ENCODE results near the gene TRIM27.
"Not testable (repeated sequence)": the region's sequence is repeated elsewhere in the genome, so short reads cannot be mapped to it uniquely, and the experiment has no call there.

The TRIM27 gene

GRCh38 chr6:28923318-28924102 lies at the start of gene TRIM27:
Gene TRIM27, minus strand, starts transcription at chr6:28923985. Its CDS starts 353 bp downstream, at chr6:28923632.
- DNase-seq = peak; percentile 75

GRCh38 chr6:28970056-28970455 lies 46.3 kb upstream of the TRIM27 start:
- not testable (repeated sequence) for DNase-seq

GRCh38 chr6:28969129-28969528 lies 45.3 kb upstream of the TRIM27 start:
- no peak for DNase-seq

GRCh38 chr6:28968476-28968875 lies 44.7 kb upstream of the TRIM27 start:
- DNase-seq = no peak

- DNase-seq = no peak
Observed at GRCh38 chr6:28965706-28966105, 41.9 kb upstream of the TRIM27 start.

GRCh38 chr6:28960846-28961500 lies 37.2 kb upstream of the TRIM27 start:
- DNase-seq = no peak

GRCh38 chr6:28958561-28959243 lies 34.9 kb upstream of the TRIM27 start:
- not testable (repeated sequence) for DNase-seq

GRCh38 chr6:28957795-28958314 lies 34.1 kb upstream of the TRIM27 start:
- DNase-seq = not testable (repeated sequence)

- no peak for DNase-seq
Observed at GRCh38 chr6:28956331-28956730, 32.5 kb upstream of the TRIM27 start.

- no peak for DNase-seq
Observed at GRCh38 chr6:28953585-28954258, 29.9 kb upstream of the TRIM27 start.

- DNase-seq = peak; percentile 50 to 69
Observed at GRCh38 chr6:28953039-28953584, 29.3 kb upstream of the TRIM27 start.

- DNase-seq = not testable (repeated sequence)
Observed at GRCh38 chr6:28949656-28950195, 25.9 kb upstream of the TRIM27 start.

- DNase-seq = no peak
Observed at GRCh38 chr6:28948782-28949486, 25.1 kb upstream of the TRIM27 start.

GRCh38 chr6:28947831-28948270 lies 24.1 kb upstream of the TRIM27 start:
- no peak for DNase-seq

GRCh38 chr6:28947067-28947765 lies 23.4 kb upstream of the TRIM27 start:
- DNase-seq = no peak

GRCh38 chr6:28945349-28945748 lies 21.6 kb upstream of the TRIM27 start:
- DNase-seq = no peak

- peak; percentile 69 to 82 for DNase-seq
Observed at GRCh38 chr6:28944412-28944865, 20.7 kb upstream of the TRIM27 start.

- peak; percentile 65 to 73 for DNase-seq
Observed at GRCh38 chr6:28943557-28944411, 20.0 kb upstream of the TRIM27 start.

GRCh38 chr6:28943223-28943556 lies 19.4 kb upstream of the TRIM27 start:
- DNase-seq = no peak
